Cortex of kidney (tissue), 1 donor: ENCODE measurements around the gene PAX8.
"Not testable (repeated sequence)": the region's sequence is repeated elsewhere in the genome, so short reads cannot be mapped to it uniquely, and the experiment has no call there.

ENCODE experiments used
- DNase-seq: peaks from one replicate; lab custom pipeline; 2025; lab: John Stamatoyannopoulos, UW

PAX8 gene

GRCh38 chr2:113236367-113237159 is 42.2 kb downstream of the PAX8 start:
- no peak for DNase-seq

- not testable (repeated sequence) for DNase-seq
Measured at GRCh38 chr2:113235347-113236226, 43.1 kb downstream of the PAX8 start.

GRCh38 chr2:113234721-113235346 is 43.9 kb downstream of the PAX8 start:
- no peak for DNase-seq

DNA sequence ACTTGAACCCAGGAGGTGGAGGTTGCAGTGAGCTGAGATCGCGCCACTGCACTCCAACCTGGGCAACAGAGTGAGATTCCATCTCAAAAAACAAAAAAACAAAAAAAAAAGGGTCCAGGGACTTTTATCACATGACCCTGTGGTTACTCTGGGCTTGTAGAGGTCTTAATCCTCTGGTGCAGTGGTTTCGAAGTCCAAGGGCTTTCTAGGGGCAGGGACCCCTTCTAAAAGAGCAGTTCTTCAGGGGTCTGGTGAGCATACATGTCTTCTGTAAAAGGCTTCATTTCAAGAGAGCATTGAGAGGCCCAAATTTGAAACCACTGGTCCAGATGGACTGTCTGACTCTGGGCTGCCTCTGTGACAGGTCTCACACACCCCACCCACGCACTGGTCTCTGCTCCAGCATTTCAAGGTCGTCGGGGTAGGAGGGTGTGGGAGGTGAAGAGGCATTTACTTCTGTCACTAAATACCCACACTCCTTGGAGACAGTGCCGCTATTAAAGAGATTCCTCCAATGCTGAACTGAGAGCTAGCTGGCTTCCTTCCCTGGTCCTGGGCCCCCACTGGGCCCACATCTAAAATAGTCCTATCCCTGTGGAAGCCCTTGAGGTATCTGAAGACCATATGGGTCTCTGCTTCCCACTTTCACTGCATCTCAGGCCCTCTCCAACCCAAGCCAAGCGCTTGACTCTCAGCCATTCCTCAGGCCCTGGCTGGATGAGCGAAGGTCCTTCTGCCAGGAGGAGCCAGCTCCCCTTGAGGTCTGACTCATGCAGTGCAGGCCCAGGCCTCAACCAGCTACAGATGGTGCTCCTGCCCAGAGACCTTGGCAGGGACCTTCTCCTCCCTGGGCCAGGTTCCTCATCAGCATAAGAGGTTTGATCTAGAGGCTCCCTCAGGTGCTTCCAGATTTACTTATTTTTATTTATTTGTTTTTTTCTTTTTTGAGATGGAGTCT is 44.8 kb downstream of the PAX8 start:
- DNase-seq: no peak

GRCh38 chr2:113232740-113233139 is 46.0 kb downstream of the PAX8 start:
- DNase-seq: no peak

DNA sequence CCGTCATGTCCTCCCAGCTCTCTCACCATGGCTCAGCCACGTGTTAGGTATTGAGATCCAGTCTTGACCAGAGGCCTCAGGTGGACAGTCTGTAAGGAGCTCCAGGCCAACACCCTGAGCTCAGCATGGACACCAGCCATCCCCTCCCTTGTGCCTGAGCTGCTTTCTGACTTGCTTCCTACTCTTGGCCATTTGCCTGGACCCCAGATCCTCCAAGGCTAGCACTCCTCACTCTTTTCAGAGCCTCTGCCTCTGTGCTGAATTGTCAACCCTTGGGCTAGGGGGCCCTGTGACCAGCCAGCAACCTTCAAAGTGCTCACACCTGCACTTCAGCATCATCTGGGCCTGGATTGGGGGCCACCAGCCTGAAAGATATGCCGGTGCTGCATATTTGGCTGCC is 46.6 kb downstream of the PAX8 start:
- no peak for DNase-seq

DNA sequence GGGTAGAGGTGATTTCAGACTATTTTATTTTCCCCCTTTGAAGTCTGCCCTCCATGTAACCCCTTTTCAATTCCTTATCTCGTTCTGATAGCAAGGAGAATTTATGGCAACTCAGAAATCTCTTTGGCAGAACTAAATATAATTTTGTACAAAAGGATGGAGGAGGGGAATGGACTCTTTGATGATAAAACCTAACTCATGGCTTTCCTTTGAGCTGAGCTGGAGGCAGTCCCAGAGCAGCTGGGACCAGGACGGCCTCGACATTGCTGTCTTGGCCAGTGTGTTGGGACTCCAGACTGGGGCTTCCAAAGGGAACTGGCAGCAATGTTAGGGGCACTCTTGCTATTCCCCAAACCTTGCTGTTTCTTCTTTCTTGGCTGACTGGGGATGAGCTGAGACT is 47.7 kb downstream of the PAX8 start:
- DNase-seq: no peak

- no peak for DNase-seq
Measured at GRCh38 chr2:113230531-113230930, 48.2 kb downstream of the PAX8 start.

DNA sequence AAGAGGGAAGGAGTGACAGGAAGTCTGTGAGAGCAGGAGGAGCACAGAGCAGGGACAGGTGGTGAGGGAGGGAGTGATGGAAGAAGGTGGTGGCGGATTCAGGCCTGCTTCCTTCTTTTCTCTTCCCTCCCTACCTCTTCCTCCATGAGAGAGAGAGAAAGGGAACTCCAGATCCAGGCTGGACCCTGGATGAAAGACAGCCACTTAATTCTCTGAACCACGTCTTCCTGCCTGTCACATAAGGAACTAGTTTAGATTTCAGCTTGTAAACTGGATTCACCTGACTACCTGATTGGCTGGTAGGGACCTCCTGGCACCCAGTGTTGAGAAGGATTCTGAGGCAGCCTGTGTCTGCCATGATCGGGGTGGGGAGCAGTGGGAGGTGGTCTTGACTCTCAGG is 48.9 kb downstream of the PAX8 start:
- DNase-seq: no peak

DNA sequence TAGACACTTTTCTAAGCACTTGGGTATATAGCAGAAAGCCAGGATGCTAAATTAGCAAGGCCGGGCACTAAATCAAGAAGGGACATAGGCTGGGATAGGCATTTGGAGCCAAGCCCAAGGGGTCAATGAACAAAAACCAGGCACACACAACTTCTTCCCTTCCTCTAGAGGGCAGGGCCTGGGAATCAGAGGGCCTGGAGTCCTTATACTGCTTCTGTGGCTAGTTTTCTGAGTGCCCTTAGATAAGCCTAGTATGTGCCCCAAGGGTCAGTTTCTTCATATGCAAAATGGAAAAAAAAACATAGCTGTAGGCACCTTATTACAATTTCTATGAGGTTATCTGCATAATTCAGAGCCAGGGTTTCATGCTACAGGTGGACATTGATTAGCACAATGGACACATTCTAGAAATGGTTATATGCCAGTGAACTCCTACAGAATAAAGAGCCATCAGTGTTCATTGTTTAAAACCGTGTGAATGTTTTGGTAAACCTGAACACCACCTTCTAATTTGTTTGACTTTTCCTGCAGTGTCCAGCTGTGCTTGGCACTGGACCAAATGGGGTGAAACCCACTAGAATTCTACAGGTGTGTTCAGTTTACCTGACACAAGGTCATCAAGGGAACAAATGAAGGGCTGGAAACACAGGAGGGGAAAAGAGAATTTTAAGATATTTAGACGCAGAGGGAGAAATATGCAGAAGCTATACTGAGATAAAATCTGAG is 49.6 kb downstream of the PAX8 start:
- DNase-seq: no peak

GRCh38 chr2:113228351-113228750 is 50.4 kb downstream of the PAX8 start:
- DNase-seq: no peak

DNA sequence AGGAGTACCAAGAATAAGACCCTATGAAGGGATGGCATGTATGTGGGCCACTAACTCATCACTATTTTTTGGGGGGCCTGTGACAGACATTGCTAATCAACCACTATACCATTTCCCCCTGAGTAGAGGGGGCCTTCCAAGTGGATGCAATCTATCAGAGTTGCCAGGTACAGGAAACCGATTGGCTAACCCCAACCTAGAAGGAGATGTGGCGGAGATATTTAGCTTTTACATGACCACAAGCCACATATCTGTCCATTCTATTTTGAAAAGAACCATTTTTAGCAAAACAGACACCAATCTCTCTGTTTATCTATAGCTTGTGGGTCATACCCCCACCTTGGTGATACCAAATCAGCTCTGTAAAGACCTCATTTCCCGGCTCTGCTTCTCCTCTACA is 51.0 kb downstream of the PAX8 start:
- no peak for DNase-seq

- DNase-seq: no peak
Measured at GRCh38 chr2:113227290-113227689, 51.4 kb downstream of the PAX8 start.

GRCh38 chr2:113226462-113226861 is 52.3 kb downstream of the PAX8 start:
- DNase-seq: no peak

DNA sequence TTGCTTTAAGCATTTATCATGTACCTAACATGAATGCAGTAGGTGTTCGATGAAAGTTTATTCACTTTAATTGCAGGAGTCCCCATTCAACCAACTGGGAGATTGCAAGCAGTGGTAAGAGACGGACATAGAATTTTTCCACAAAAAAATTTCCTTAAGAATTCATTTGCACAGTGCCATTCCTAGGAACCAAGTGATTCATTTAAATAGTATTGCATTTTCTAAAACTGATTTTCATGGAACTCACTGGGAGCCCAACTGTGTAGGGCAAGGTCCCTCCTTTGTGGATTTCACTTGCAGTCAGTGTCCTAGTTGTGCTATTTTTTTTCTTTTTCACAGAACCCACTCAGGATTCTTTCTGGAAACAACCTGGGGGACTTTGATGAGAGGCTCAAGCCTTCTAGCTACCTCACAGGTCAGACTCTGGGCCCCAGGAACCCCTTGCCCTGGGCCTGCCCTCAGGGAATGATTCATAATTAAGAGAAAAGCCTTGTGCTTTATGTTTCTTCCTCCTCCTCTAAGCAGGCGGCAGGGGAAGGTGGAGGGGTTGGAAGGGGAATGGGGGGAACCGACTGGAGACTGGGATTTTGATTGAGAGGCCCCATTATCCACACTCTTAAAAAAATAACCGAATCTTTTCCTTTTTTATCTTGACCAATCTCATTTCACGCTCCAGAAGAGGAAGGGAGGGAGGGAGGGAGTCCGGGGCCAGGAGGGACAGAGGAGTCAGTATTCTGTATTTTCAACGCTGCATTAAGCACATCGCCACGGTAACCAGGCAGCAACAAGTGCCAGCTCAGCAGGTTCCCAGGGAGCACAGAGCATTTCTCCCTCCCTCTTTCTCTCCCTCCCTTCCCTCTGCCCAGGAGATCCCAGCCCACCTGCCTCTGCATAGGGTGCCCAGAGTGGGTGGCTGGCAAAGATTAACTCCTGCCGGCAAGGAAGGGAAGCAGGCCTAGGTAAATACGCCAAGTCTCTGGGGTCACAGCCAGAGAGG is 53.2 kb downstream of the PAX8 start:
- DNase-seq: peak; percentile 16

- no peak for DNase-seq
Measured at GRCh38 chr2:113224647-113225236, 54.0 kb downstream of the PAX8 start.

- no peak for DNase-seq
Measured at GRCh38 chr2:113223813-113224212, 54.9 kb downstream of the PAX8 start.

- no peak for DNase-seq
Measured at GRCh38 chr2:113221846-113222245, 56.9 kb downstream of the PAX8 start.
